Fibroblast of peridontal ligament (primary cell): Measurements from ENCODE around the gene ERMAP.

Source experiments
- DNase-seq: peaks from one replicate; pipeline ENCODE4 v3.0.0-alpha.2; 2010; ENCODE audit errors: extremely low read depth

ERMAP gene, protein sequence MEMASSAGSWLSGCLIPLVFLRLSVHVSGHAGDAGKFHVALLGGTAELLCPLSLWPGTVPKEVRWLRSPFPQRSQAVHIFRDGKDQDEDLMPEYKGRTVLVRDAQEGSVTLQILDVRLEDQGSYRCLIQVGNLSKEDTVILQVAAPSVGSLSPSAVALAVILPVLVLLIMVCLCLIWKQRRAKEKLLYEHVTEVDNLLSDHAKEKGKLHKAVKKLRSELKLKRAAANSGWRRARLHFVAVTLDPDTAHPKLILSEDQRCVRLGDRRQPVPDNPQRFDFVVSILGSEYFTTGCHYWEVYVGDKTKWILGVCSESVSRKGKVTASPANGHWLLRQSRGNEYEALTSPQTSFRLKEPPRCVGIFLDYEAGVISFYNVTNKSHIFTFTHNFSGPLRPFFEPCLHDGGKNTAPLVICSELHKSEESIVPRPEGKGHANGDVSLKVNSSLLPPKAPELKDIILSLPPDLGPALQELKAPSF

DNA sequence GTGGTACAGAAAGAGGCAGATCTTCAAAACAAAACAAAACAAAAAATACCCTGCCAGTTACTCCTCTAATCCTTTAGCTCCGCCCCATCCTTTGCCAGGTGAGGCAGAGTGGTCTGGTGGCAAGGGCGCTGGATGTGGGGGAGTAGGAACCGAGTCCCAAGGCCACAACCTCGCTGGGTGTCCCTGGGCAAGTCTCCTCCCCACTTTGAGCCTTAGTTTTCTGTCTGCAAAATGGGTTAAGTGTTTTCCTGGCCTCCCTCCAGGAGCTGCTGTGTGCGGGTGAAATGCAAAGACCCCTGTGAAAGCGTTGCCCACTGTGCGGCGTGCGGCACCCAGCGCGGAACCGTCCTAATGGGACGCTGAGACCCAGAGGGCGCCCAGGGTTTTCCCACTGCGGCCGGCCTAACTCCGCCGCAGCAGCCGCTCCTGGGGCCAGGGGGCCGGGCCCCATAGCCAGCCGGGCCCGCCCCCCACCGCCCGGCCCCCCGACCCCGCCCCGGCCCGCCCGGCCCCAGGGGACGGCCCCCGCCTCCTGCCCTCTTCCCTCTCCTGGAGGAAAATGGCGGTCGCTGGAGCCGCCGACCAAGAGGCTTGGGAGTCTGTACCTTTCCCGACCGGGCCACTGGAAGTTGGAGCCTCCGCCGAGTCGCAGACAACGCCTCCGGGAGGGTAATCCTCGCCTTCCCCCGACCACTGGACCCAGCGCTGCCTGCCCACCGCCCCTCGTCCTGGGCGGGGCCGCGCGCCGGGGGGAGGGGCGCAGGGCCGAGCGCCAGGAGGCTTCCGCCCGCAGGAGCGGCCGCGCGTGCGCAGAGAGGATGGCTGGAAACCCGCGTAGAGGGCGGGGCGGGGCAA is at the start of gene ERMAP, which contains the start of gene SVBP:
Gene ERMAP (plus strand): TSS at position 538 of the 855 bp plus-strand sequence. CDS start 13,327 bp downstream, outside the sequence.
Gene SVBP (minus strand): TSS at position 813 of the 855 bp plus-strand sequence. CDS start 853 bp downstream, outside the sequence.
- peak; percentile 77 for DNase-seq

DNA sequence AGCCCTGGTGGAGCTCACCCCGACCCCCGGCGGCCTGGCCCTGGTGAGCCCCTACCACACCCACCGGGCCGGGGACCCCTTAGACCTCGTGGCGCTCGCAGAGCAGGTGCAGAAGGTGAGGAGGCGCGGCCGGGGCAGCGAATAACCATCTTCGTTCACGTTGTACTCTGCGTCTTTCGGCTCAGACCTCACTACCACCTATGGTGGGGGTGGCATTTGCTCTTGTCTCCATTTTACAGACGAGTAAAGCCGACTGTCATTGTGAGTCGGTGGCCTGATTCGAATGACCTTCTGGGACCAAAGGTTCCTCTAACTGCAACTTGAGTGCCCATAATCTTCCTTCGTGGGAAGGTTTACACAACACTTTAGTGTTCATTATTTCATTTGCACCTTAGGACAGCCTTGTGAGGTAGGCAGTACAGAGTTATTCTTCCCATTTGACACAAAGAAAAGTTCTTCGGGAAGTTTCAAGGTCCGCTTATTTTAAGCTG is 49.4 kb upstream of the ERMAP start:
- peak; percentile 5 for DNase-seq

DNA sequence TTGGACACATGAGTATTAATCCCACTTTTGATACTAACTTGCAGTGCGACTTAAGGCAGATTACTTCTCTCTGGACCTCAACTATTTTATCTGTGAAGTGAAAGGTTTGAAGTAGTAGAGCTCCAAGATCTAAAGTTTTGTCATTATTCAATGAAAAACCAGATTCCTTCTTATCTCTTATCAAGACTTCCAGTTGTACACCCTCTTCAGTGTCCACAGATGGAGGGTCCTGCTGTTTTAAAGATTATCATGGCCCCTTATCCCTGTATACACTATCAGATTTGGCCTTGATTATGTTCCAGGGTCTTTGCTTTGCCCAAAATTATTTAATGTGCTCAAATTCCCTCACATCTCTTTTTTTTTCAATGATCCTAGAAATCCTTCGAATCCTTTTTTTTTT is 48.8 kb upstream of the ERMAP start:
- no peak for DNase-seq

DNA sequence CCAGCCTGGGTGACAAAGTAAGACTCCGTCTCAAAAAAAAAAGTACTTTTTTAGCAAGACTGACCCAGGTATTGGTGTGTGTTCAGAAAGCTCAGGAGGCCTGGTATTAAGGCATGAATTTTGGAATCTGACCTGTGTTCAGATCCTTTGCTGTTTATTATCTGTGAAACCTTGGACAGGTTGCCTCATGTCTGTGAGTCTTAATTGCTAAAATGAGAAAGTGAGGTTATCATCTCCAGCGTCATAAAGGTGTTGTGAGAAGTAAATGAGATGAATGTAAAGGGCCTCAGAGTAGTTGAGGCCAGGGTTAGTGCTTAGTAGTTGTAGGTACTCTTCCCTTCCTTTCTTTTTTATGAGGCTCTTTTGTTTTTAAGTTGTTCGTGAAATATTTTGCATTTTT is 47.1 kb upstream of the ERMAP start:
- no peak for DNase-seq

- no peak for DNase-seq
Measured at GRCh38 chr1:42773420-42773819, 43.5 kb upstream of the ERMAP start.

GRCh38 chr1:42774928-42775526 is 41.9 kb upstream of the ERMAP start:
- DNase-seq: no peak

GRCh38 chr1:42776502-42776901 is 40.4 kb upstream of the ERMAP start:
- no peak for DNase-seq

GRCh38 chr1:42777852-42778251 is 39.1 kb upstream of the ERMAP start:
- peak; percentile 53 for DNase-seq

DNA sequence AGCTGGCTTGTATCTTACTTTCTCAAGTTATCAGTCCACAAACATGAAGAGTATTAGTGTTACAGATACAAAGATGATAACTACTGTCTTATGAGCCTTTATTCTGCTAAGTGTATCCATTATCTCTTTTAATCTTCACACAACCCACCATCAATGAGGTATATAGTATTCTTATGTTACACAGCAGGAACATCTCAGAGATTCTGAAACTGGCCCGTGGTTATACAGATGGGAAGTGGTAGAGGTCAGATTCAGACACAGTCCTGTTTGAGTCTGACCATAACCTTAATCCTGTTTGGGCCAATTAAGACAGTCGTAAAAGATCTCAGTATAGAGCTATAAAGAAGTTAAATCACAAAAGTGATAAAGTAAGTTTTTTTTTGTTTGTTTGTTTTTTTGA is 37.2 kb upstream of the ERMAP start:
- DNase-seq: no peak

GRCh38 chr1:42780176-42780575 is 36.7 kb upstream of the ERMAP start:
- DNase-seq: no peak

GRCh38 chr1:42783092-42783491 is 33.8 kb upstream of the ERMAP start:
- DNase-seq: no peak

GRCh38 chr1:42784547-42784945 is 32.4 kb upstream of the ERMAP start:
- no peak for DNase-seq

- DNase-seq: peak; percentile 4
Measured at GRCh38 chr1:42784946-42785693, 31.8 kb upstream of the ERMAP start, which contains the start of gene TMEM269. TMEM269 (plus strand) TSS chr1:42784991; CDS start chr1:42789894, 4,903 bp downstream.

DNA sequence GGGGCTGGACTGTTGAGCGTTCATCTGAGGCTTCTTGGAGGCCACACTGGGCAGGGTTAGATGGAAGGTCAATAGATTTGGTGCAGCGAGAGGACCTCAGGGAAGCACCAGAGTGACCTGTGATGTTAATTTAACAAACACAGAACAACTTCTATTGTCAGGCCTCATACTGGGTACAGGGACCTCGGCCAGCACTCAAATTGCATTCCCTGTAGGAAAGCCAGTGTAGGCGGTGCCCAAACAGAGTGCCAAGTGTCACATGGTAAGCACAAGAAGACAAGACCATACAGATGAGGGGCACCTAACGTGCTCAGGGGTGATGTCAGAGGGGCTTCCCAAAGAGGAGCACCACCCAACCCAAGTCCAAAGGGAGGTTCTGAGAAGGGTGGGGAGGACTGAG is 30.8 kb upstream of the ERMAP start:
- DNase-seq: no peak

DNA sequence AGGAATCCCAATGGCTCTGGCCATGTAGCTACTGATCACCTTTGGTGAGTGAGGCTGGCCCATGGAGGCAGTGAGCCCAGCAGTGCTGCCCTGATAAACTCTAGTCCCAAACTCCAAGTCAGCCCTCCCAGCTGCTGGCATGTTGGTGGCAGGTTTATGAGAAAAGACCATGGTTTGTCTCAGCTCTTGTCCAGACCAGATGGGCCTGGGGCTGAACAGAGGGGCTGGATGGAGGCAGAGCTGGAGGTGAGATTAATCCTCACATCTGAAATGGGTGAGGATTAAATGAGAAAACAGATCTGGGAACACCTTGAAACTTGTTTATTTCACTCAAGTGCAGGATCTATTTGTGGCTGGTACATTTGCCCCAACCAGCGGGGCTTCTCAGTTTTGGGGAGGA is 28.9 kb upstream of the ERMAP start:
- no peak for DNase-seq

GRCh38 chr1:42793824-42794223 is 23.1 kb upstream of the ERMAP start:
- peak; percentile 50 for DNase-seq

- DNase-seq: no peak
Measured at GRCh38 chr1:42797414-42797813, 19.5 kb upstream of the ERMAP start.

GRCh38 chr1:42797979-42798378 is 18.9 kb upstream of the ERMAP start:
- no peak for DNase-seq

DNA sequence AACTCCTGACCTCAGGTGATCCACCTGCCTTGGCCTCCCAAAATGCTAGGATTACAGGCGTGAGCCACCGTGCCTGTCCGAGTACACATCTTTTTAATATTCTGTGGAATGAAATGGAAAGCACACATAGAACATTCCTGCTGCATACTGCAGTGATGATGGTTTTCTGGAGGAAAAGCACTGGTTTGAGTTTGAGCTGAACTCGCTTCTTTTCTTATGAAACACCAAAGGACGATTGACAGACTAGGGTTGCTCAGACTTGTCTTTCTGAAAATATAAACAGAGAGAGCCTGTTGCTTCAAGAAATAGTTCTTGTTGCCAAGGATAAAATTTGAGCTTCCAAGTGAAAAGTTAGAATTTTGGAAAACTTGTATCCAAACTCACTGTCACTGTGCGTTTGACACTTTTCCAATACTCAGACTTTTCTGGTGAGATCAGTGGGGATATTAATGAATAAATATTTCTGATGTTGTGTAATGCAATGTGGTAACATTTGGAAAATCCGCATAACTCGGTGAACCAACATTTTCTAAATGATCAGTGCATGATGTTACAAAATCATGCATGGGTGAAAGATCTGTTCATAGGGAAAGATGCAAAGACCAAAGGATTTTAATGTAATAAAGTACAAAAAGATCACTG is 15.0 kb upstream of the ERMAP start:
- peak; percentile 11 for DNase-seq

DNA sequence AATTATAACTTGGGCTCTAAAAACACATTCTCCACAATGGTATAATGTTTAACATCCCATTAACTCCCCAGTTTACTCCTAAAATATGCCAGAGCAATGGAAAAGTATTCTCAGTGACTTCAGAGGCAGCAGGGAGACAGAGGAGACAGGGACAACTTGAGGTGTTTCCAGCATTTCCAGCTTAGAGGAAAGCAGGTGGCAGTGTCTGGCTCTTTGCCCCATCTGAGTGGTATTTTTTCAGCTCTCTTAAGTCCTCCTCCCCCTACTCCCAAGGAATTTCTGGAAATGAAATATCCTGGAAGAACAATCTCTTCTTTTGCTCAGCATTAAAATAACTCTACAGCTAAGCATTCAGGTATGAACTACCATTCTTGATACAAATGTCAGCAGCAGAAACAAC is 10.8 kb upstream of the ERMAP start:
- DNase-seq: no peak

DNA sequence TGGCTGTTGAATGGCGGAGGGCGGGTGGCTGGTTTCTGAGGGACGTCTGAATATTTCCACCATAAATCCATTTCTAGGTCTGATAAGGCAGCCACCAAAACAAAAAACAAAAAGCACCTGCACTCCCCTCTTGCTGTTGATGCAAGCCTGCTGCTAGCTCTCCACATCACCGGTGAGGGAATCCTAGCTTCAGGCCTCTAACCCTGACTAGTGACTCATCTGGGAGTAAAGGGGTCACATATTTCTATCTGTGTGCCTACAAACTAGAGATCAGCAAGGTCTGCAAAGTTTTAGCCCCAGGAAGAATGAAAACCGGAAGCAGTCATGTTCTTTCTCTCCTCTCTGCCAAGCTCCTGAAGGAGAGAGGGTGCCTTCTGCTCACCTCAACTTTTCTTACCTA is 10.3 kb upstream of the ERMAP start:
- no peak for DNase-seq
